Vagina (tissue), 2 donors: ENCODE results near the gene MICAL1. TPM values are rescaled to one million over a fixed set of nuclear protein-coding genes. Genes with fewer than 3 reads are reported as not detected.

Experiments used
- DNase-seq, 2 donors: peaks; one replicate each; pipeline ENCODE4 v3.0.0-alpha.2; 2017; ENCODE audit errors: extremely low spot score in 2 of 2
- H3K27ac ChIP-seq: fragments of 200-600 bp; sonication (generic); one replicate; pipeline ENCODE4 v1.5.1; 2019
- H3K27me3 ChIP-seq: fragments of 200-600 bp; sonication (generic); one replicate; pipeline ENCODE4 v1.5.1; 2019
- H3K36me3 ChIP-seq, 2 donors: fragments of 200-600 bp; sonication (generic); one replicate each; pipeline ENCODE4 v1.5.1; 2017 to 2019
- H3K4me1 ChIP-seq: fragments of 200-600 bp; sonication (generic); one replicate; pipeline ENCODE4 v1.5.1; 2019
- H3K4me3 ChIP-seq, 2 donors: fragments of 200-600 bp; sonication (generic); 1 replicate in 1 of 2; 2 replicates in 1 of 2; pipeline ENCODE4 v1.5.1; 2016 to 2019
- H3K9me3 ChIP-seq: fragments of 200-600 bp; sonication (generic); one replicate; pipeline ENCODE4 v1.5.1; 2019
- CTCF ChIP-seq, 3 experiments: fragments of 450-650 bp in 2 of 3; fragments of 200-600 bp in 1 of 3; sonication (generic) in 1 of 3; IDR thresholded peaks; one replicate each; pipeline ENCODE4 v1.5.1; 2017 to 2019; ENCODE audit warnings: antibody characterized with exemption in 3 of 3, mild to moderate bottlenecking in 2 of 3, moderate library complexity in 2 of 3
- POLR2A ChIP-seq, 2 donors: fragments of 450-650 bp; IDR thresholded peaks; one replicate each; pipeline ENCODE4 v1.6.1; 2017; ENCODE audit warnings: antibody characterized with exemption in 2 of 2, mild to moderate bottlenecking in 2 of 2, moderate library complexity in 2 of 2
- POLR2AphosphoS5 ChIP-seq, 2 donors: sonication (generic); formaldehyde crosslinking; IDR thresholded peaks; one replicate each; pipeline ENCODE4 v1.9.0; 2017; ENCODE audit warnings: antibody characterized with exemption in 2 of 2, mild to moderate bottlenecking in 2 of 2, low read depth in 1 of 2; ENCODE audit not compliant: insufficient read depth in 1 of 2
- intact Hi-C: fragments of 100-400 bp; cut with DNase I; formaldehyde crosslinking; loops from one replicate; pipeline ENCODE4 v1.15.1; 2023
- total RNA-seq: library from RNA; depleted of rRNA; stranded (reverse); fragments of >200 nt; gene quantifications from one replicate; pipeline ENCODE4 v1.2.3, GENCODE V29; 2016

The MICAL1 gene
- total RNA-seq, 1 donor from 2014 or later, result 54.0 TPM

- Histone ChIP-seq H3K9me3 (no peaks in the 10 kb centered on the region), H3K27ac (peak overlapping the region; percentile 84), H3K4me3 (peak overlapping the region; percentile 60 to 78), H3K36me3 (peaks cover 0 to 10% of the 10 kb centered on the region in 2 donors), H3K27me3 (no peaks in the 10 kb centered on the region), H3K4me1 (peaks cover 56% of the 10 kb centered on the region)
- TF ChIP-seq POLR2AphosphoS5 (IDR thresholded peaks at IDR 0.05; ENCODE audit: insufficient read depth in 1 of 2, low read depth in 1 of 2), result no peak
- TF ChIP-seq POLR2A (IDR thresholded peaks at IDR 0.05), result no peak
- no peak for TF ChIP-seq CTCF (IDR thresholded peaks at IDR 0.05)
- DNase-seq, result no peak
- intact Hi-C loops, result no loop called here
These were observed 1.7 kb downstream of the MICAL1 start for GRCh38 chr6:109453594-109454495.

GRCh38 chr6:109453156-109453555 is 2.4 kb downstream of the MICAL1 start:
- H3K9me3 ChIP-seq, result no peaks in the 10 kb centered on the region
- TF ChIP-seq POLR2AphosphoS5 (IDR thresholded peaks at IDR 0.05; ENCODE audit: insufficient read depth in 1 of 2, low read depth in 1 of 2) (no peak), CTCF (IDR thresholded peaks at IDR 0.05) (no peak), POLR2A (IDR thresholded peaks at IDR 0.05) (no peak)
- DNase-seq, result no peak
- H3K4me1 ChIP-seq, result peaks cover 52% of the 10 kb centered on the region
- H3K36me3 ChIP-seq, result peaks cover 0 to 10% of the 10 kb centered on the region in 2 donors
- H3K27ac ChIP-seq, result no peak overlapping the region
- peak overlapping the region in 1 of 2 donors; percentile 9 for H3K4me3 ChIP-seq
- no peaks in the 10 kb centered on the region for H3K27me3 ChIP-seq
- intact Hi-C loops, result no loop called here

GRCh38 chr6:109452181-109452580 is 3.4 kb downstream of the MICAL1 start:
- Histone ChIP-seq H3K36me3 (peaks cover 0 to 10% of the 10 kb centered on the region in 2 donors), H3K27ac (no peak overlapping the region), H3K4me1 (peaks cover 44% of the 10 kb centered on the region), H3K27me3 (no peaks in the 10 kb centered on the region), H3K9me3 (no peaks in the 10 kb centered on the region), H3K4me3 (no peak overlapping the region)
- no peak for DNase-seq
- no peak for TF ChIP-seq CTCF (IDR thresholded peaks at IDR 0.05)
- TF ChIP-seq POLR2A (IDR thresholded peaks at IDR 0.05), result no peak
- no peak for TF ChIP-seq POLR2AphosphoS5 (IDR thresholded peaks at IDR 0.05; ENCODE audit: insufficient read depth in 1 of 2, low read depth in 1 of 2)
- intact Hi-C loops, result no loop called here

- TF ChIP-seq CTCF (IDR thresholded peaks at IDR 0.05) (no peak), POLR2AphosphoS5 (IDR thresholded peaks at IDR 0.05; ENCODE audit: insufficient read depth in 1 of 2, low read depth in 1 of 2) (no peak), POLR2A (IDR thresholded peaks at IDR 0.05) (no peak)
These were observed 4.2 kb downstream of the MICAL1 start for GRCh38 chr6:109451376-109451775.

GRCh38 chr6:109450801-109451200 is 4.8 kb downstream of the MICAL1 start:
- H3K27ac ChIP-seq, result no peak overlapping the region
- H3K4me3 ChIP-seq, result no peak overlapping the region
- H3K36me3 ChIP-seq, result peaks cover 0 to 22% of the 10 kb centered on the region in 2 donors
- no peaks in the 10 kb centered on the region for H3K9me3 ChIP-seq
- TF ChIP-seq POLR2AphosphoS5 (IDR thresholded peaks at IDR 0.05; ENCODE audit: insufficient read depth in 1 of 2, low read depth in 1 of 2), result no peak
- TF ChIP-seq POLR2A (IDR thresholded peaks at IDR 0.05), result no peak
- no peaks in the 10 kb centered on the region for H3K27me3 ChIP-seq
- peaks cover 31% of the 10 kb centered on the region for H3K4me1 ChIP-seq
- peak in 1 of 2 donors; percentile 47 for DNase-seq
- intact Hi-C loops, result no loop called here

More at GRCh38 chr6:109451376-109451775, 4.2 kb downstream of the MICAL1 start:
- H3K27me3 ChIP-seq, result no peaks in the 10 kb centered on the region
- no peaks in the 10 kb centered on the region for H3K9me3 ChIP-seq
- peak in 1 of 2 donors; percentile 82 for DNase-seq
- no peak overlapping the region for H3K27ac ChIP-seq
- H3K4me3 ChIP-seq, result no peak overlapping the region
- peaks cover 36% of the 10 kb centered on the region for H3K4me1 ChIP-seq
- intact Hi-C loops, result no loop called here
- peaks cover 0 to 16% of the 10 kb centered on the region in 2 donors for H3K36me3 ChIP-seq
